HG03439 (cell line): ENCODE data around the gene ZNF678.

Source experiments
- ATAC-seq: cut with Tn5 transposase; IDR thresholded peaks from one replicate; pipeline ENCODE4 v1.9.1; 2021; ENCODE audit warnings: mild to moderate bottlenecking, moderate library complexity; ENCODE audit not compliant: unreplicated experiment

Gene ZNF678

DNA sequence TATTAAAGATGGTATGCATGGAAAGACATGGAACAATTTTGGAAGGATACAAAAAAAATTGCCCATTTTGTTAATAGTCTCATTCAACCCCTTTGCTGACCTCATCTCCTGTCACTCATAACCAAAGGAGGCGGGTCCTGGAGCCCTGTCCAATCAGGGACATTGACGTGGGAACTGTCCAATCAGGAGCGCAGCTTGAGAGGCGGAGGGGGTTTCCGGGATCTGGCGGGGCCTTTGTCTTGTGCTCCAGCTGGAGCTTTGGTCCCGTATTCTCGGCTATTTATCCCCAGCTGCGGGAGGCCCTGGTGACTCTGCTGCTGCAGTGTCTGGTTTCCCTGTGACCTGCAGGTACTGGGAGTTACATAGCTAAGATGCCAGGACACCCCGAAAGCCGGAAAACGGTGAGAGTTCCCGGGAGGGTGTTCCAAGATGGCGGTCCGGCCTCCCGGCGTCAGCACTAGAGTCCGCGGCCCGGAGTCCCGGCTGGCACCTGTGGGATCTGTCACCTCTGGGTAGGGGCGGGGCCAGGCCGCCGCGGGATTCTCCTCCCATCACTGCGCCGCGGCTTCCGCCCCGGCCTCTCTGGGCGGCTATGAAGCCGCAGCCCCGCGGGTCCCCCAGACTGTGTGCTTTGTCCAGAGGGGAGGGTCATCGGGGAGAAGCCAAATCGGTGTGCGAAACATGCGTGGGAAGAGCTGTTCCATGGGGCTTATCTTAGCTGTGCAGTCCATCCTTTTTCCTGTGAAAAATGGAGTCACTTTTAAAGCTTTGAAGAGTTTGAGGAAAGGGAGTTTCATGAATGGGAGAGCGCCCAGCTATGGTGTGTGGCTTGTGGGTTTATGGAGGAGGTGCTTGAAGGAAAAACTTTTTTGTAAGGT, at the start of gene ZNF678:
ZNF678 (plus strand) TSS at position 233 of the 878 bp plus-strand sequence. CDS start 87,436 bp downstream, outside the sequence.
- ATAC-seq = peak; percentile 97

DNA sequence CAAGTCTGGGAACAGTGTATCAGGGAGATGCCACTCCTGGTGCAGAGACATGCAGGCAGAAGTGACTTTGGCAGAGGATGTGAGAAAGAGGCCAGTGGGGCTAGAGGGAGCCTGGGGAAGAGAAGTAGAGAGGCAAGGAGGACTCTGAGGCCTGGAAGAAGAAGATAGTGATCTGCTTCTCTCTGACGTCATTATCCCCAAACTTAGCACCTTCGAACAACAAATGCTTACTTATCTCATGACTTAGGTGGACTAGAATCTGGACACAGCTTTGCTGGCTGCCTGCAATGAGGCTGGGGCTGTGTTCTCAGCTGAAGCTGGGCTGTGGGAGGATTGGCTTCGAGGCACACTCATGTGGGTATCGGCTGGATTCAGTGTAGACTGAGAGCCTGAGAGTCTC, 44.5 kb upstream of the ZNF678 start:
- ATAC-seq = no peak

DNA sequence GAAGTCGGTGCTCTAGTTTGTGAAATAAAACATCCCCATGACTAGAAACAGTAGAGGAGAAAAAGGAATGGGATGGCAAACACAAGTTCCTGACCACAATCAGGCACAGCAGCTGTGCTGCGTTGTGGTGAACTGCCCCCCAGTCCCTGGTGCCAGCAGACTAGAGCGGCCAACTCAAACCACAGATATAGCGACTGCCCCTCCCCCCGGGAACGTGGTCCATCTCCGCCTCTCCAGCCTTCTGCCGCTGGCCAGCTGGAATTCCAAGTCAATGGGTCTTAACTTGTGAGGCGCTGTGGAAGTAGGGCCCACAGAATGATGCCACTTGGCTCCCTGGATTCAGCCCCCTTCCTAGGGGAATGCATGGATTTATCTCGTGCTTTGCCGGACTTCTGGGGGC, 41.6 kb upstream of the ZNF678 start:
- ATAC-seq = no peak

DNA sequence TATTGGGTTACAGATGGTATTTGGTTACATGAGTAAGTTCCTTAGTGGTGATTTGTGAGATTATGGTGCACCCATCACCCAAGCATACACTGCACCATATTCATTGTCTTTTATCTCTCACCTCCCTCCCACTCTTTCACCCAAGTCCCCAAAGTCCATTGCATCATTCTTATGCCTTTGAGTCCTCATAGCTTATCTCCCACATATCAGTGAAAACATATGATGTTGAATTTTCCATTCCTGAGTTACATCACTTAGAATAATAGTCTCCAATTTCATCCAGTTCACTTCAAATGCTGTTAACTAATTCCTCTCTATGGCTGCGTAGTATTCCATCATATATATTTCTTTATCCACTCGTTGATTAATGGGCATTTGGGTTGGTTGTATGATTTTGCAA, 36.8 kb upstream of the ZNF678 start:
- ATAC-seq = no peak

DNA sequence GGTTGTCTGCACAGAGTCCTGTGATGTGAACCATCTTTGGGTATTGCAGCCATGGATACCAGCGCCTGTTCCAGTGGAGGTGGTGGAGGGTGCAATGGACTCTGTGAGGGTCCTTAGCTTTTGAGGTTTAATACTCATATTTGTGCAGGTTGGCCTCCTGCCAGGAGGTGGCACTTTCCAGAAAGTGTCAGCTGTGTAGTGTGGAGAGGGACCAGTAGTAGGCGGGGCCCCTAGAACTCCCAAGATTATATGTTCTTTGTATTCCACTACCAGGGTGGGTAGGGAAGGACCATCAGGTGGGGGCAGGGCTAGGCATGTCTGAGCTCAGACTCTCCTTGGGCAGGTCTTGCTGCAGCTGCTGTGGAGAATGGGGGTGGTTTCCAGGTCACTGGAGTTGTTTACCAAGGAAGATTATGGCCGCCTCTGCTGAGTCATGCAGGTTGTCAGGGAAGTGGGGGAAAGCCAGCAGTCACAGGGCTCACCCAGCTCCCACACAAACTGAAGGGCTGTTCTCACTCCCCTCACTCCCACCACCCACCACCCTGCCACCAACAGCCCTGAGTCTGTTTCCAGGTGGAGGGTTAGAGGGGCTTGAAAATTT, 31.2 kb upstream of the ZNF678 start:
- no peak for ATAC-seq

DNA sequence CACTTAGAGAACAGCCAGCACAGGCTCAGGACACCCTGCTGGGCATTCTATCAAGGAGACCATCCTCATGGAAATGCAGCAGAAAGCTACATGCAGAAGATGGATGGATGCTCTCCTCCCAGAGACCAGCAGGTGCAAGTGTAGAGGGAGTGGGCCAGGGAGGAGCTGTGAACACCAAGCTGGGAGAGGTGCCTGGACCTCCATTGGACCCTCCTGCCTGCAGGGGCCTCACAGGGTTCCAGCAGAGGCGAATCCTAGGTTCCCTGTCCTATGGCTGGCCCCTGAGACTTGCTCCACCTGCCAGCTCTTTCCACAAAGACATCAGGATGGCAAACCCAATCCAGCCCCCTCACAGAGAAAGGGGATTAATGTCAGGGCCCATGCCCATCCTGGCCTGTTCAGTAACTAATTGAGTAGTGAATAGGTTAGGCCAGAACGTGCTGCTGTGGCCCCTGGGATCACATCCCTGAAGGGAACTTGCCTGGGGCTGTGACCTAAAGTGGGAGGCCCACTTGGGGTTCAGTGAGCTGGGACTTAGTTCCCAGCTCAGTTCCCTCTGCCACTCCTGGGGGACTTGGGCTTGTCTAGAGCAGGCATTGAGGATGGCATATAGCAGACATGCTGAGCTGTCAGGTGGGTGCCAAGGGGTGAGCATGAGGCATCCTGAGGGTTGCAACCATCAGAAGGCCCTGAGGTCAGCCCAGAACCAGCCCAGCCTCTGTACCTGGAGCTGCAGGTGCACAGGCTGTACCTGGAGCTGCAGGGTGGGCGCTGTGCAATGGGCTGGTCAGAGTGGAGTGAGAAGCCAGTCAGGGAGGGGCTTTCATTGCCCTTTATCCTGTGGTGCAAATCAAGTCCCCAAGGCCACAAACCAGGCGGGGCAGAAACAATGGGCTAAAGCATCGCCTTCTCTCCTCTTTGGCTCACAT, 22.9 kb upstream of the ZNF678 start:
- no peak for ATAC-seq

DNA sequence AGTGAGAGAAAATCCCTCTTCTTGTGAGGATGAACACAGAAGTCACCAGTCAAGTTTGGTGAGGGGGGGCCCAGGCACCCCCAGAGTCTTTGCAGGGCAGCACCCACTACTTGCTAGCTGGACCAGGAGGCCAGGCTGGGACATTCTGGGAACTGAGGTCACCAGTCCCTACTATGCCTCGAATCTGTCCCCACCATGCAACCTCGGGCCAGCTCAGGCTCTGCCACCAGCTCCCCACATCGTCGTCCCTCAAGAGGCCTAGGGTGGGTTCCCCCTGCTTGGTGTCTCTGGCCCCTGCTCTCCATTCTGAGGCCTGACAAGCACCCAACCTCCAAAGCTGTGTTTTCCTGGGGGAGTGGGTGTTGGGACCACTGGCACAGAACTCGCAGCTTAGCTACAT, 22.2 kb upstream of the ZNF678 start:
- ATAC-seq = no peak

DNA sequence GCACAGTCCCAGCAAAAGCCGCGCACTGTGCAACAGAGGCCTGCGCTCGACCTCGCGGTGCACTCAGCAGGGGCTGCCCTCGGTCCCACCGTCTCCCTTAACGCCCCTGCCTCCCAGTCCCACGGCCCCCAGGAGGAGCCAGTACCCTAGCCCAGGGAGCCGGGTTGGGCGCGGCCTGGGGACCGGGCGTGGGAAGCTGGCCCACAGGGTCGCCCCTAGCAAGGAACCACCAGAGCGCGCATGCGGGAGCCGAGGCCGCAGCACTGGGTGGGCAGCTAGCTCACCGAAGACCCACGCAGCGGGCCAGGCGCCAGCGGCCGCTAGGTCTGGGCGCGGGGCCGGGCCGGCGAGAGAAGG, 21.6 kb upstream of the ZNF678 start:
- no peak for ATAC-seq

DNA sequence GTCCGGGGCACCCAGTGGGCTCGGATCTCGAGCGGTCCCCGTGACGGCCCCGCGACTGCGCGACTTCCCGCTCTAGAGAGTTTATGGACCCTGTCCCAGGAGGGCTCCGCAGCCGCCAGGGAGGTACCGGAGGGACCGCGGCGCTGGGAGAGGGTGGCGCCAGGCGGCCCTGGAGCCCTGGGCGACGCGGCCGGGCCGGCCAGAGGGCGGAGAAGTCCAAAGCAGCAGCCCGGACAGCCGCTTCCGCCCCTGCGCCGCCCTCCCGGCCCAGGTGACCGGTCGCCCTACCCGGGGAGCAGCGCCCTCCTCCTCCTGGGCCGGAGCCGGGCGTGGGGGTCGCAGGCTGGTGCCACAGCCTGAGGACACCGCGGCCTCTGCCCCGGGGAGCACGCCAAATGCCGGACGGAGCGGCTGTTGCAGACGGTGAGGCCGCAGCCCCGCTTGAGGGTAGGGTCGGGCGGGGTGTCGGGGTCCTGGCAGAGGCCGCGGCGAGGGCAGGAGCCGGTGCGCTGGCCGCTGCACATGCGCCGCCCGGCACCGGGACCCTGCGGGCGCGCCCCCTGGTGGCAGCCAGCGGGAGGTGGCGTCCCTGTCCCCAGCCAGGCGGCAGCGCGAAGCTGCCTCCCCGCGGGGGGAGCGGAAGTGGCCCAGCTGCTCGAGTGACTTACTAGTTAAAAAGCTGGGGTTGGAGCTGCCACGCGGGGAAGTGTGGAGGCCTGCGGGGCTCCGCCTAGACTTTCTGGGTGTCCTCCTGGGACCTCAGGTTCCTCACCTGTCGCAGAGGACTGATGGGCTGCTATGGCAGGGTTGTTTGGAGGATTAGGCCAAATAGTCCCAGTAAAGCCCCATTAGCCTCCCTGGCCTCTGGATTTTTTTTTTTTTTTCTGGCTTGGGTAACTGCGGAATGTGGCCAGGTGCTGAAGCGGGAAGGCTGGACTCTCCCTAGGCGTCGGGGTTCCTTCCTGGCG, 20.9 kb upstream of the ZNF678 start:
- ATAC-seq = peak; percentile 93

DNA sequence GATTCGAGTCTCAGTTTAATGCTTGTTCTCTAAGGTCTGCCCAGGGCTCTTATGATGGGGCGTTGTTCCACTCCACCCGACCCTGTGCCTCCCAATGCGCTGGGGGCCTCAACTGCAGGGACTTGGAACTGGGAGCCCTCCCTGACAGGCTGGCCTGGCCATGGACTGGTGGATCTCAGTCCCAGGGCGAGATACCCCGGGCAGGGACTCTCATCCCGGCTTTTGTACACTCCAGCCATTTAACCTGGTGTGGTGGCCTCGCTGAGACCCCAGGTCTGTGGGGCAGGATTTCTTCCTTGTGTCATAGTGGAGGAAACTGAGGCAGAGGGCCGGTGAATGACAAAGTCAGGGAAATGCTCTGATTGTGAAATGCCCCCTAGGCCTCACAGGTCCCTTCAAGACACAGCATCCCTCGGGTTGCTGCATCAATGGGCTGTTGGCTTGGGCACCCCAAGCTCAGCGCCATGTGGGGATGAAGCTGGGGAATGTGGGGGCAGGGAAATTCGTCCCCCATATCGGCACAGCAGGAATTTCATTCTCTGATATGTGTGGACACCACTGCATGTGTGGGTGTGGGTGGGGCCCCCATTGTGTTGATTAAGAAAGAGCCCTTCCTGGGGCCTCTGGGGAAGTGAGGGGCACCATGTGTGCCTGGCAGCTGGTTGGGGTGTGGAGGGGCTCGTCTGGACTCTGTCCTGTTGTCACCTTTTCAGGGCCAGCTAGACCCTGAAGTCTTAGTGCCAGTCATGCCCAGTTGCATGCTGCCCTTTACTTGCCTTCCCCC, 19.9 kb upstream of the ZNF678 start:
- no peak for ATAC-seq

DNA sequence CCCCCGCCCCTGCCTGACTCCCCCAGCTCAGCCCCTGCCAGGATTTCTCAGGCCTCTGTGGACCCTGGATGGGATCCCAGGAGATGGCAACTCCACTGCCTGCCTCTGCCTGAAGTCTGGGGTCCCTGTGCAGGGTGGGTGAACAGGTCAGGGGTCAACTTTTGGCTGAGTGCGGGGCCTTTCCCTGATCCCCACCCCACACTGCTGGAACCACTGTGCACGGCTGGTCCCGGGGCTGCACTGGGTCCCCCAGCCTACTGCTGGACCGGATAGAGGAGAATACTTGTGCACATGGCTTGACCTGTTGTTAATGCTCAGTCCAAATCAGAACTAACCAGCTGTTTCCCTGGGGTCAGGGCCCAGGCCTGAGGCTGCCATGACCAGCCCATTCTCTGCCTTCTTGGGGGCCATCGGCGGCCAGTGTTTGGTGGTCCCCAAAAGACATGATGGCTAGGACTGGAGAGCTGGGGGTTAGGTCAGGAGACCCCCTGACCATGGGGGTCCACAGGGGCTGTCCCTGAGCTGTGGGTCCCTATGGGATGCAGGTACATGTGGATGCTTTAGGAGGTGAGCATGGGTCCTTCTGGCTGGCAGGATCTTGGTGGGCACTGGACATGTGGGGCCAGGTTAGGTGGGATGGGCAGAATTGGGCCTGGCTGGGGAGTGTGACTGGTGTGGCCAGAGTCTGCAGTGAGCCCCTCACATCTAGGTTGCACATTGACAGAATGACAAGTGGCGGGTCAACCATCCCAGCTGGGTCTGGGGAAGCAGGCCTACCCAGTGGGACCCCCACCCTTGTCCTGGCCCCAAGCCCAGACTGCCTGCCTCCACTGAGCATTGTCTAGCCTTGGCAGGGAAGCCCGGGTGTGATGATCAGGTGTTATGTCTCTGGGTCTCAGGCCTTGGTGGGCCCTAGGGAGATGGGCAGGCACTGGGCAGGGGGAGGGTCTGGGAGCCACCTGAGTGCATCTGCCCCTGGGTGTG, 19.0 kb upstream of the ZNF678 start:
- ATAC-seq = no peak

DNA sequence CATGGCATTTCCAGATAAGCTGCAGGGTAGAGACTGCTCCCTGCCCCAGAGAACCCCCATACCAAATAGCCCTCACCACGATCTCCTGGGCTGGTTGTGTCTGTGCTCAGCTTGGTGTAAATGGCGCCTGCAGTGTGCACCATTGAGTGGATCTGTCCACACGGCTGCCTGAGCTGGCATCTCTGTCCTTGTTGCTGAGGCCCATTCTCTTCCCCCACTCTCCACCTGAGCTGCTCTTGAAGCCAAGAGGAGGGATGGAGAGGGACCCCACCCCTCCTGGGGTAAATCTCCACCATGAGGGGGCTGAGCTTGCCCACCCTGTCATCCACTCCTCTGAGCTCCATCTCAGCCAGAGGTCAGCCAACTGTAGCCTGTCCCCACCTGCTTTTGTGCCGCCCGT, 18.0 kb upstream of the ZNF678 start:
- ATAC-seq = no peak

DNA sequence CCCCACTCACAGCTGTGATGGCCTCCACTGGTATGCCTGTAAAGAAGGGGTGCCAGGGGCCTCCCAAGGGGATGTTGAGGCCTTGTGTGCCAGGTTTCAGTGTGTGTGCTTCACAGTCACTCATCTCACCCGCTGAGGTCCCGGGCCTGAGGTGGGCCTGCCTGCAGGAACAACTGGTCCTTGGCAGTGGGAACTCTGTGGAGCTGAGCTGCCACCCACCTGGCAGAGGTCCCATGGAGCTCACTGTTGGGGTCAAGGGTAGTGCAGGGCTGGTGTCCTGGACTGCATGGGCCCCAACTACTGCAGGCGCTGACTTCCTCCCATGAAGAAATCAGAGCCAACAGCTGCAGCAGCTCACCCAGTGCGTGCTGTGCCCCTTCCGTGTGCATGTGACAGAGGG, 17.3 kb upstream of the ZNF678 start:
- no peak for ATAC-seq

DNA sequence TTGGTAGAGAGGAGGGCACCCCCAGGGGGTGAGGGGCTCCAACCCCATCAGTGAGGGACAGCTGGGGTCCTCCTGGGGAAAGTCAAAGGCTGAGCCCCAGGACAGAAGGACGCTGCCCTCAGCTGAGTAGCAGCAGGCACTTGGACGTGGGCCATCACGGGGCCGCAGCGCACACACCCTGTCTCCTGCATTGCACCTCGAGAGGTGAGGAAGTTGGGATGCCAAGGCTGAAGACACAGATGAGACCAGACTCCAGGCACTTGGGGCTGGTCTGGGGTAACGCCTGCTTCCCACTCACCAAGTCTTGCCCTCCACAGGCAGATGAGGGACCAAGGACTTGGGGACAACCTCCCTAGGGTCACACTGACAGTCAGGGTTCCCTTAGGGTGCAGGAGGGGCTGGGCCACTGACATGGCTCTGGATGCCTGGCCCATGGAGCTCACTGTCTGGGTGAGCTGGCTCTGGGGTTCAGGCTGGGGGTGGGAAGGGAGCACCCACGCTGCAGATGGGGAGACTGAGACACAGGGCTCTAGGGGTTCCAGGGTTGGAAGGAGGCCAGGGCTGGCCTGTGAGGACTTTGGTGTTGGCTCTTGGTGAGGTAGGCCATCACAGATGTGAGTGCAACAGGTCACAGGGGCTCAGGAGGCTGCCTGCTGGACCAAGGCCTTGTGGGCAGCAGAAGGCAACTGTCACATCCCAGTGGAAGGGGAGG, 16.6 kb upstream of the ZNF678 start:
- no peak for ATAC-seq

DNA sequence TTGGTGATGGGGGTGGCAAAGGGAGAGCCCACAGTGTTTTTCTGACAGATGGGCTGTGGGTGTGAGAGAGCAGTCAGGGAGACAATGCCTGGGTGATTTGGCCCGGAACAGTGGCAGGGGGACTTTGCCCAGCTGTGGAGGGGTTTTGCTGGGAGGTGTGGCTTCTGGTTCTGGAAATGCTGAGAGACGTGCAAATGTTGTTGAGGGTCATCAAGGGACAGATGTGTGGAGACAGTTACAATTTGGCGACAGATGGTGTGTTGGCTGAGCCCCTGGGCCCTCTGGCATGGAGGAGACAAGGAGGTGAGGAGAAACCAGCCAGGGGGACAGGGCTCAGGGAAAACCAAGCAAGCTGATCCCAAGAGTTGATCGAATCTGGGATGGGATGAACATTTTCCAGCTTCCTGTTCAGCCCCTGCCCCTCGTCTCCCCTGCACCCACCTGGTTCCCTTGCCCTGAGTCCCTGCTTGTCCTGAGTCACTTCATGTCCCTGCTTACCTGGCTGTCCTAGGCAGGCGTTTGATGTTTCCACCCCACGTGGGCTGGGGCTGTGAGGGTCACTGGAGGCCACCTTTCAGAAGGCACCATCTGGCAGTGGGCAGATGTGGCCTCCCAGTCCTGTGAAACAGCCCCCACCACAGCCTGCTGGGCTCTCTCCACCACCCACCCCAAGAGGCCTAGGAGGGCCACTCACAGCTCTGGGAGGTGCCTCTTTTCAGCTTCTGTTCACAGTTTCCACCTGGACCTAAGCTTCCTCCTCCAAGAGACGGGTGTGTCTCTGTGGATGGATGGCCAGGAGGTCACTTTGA, 15.8 kb upstream of the ZNF678 start:
- no peak for ATAC-seq

DNA sequence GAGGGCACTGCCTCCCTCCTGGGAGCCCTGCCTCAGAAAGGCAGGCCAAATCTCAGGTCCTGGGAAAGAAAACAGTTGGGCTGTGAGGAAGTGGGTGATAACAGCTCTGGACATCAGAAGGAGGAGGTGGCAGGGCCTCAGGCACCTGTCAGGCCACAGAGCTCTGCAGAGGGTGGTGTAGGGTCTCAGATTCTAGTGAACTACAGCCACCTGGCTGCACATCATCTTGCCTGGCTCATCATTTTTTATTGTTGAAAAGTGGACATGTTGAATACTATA, 15.3 kb upstream of the ZNF678 start:
- ATAC-seq = no peak

DNA sequence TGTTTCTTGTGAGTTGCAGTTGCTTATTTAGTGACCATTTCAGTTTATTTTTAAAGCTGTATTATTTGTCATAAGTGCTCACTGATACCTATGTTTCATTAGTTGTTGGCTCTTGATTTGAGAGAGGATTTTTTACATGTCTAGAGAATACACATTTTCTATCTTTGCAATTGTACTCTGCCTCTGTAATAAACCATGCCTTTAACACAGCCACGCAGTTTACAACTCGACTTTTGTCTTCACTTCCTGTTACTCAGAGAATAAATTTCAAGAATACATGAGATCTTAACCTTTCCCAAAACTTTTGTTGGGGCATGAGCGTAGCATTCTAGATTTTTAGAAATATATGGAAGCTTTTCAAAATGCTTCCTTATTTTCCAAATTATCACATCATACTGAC, 14.9 kb upstream of the ZNF678 start:
- no peak for ATAC-seq
